Measurements from ENCODE around the gene AGAP2.

DNA sequence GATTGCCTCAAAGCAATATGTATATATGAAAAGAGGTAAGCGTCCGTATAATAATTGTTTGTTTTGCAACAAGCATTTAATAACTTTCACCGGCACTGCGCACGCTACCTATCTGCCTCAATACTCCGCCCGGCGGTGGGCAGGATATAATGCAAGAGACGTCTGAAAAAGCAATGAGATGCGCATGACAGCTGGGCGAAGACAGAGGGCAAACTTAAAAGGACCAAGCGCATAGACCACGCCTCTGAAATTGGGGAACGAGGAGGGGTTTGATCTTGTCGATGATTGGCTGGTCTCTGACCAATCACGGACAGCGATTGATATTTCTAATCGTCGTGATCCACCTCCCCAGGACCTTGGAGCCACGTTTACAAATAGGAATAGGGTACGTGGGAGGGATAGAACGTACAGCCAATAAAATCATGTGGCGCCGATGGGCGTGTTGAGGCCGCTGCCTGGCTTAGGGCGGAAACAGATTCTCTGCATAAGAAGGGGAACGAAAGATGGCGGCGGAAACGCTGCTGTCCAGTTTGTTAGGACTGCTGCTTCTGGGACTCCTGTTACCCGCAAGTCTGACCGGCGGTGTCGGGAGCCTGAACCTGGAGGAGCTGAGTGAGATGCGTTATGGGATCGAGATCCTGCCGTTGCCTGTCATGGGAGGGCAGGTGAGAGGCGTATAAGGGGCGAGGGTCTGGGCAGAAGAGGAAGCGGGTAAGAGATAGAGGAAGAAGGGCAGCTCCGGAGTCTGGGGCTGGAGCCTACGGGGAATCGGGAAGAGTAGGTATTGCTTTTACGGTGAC is 44.7 kb downstream of the AGAP2 start, which contains the start of gene OS9:
- TF ChIP-seq EZH2 (IDR thresholded peaks at IDR 0.05; ENCODE audit: low read depth, low read length, severe bottlenecking) (no peak), SP1 (IDR thresholded peaks at IDR 0.05; ENCODE audit: low read depth, low read length) (peak; percentile 96), YY1 (IDR thresholded peaks at IDR 0.05; ENCODE audit: low read depth, low read length) (peak; percentile 95), RFX5 (IDR thresholded peaks at IDR 0.05; ENCODE audit: borderline replicate concordance, low read depth, low read length) (no peak), JUN (IDR thresholded peaks at IDR 0.05; ENCODE audit: low read depth, low read length) (no peak), GABPA (IDR thresholded peaks at IDR 0.05; ENCODE audit: borderline replicate concordance, insufficient read depth, low read length) (no peak), ATF2 (IDR thresholded peaks at IDR 0.05; ENCODE audit: low read length) (no peak)
- TF ChIP-seq, protein P1, sequence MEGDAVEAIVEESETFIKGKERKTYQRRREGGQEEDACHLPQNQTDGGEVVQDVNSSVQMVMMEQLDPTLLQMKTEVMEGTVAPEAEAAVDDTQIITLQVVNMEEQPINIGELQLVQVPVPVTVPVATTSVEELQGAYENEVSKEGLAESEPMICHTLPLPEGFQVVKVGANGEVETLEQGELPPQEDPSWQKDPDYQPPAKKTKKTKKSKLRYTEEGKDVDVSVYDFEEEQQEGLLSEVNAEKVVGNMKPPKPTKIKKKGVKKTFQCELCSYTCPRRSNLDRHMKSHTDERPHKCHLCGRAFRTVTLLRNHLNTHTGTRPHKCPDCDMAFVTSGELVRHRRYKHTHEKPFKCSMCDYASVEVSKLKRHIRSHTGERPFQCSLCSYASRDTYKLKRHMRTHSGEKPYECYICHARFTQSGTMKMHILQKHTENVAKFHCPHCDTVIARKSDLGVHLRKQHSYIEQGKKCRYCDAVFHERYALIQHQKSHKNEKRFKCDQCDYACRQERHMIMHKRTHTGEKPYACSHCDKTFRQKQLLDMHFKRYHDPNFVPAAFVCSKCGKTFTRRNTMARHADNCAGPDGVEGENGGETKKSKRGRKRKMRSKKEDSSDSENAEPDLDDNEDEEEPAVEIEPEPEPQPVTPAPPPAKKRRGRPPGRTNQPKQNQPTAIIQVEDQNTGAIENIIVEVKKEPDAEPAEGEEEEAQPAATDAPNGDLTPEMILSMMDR (IDR thresholded peaks at IDR 0.05; ENCODE audit: control extremely low read depth in 1 of 3, insufficient read depth in 1 of 3, low read depth in 1 of 3, low read length in 3 of 3) = peak; percentile 72 to 82 (median 78)
